GM23338 (cell line): Measurements from ENCODE around the gene PSIP1. TPM values are rescaled to one million over a fixed set of nuclear protein-coding genes. Genes with fewer than 3 reads are reported as not detected.

Source experiments
- ATAC-seq: fragments of 200-7000 bp; cut with Tn5 transposase; 3 replicates; pipeline ENCODE4 v1.9.1; 2020
- DNase-seq: peaks from one replicate; pipeline ENCODE4 v3.0.0-alpha.2; 2015; ENCODE audit warnings: low spot score
- H2AFZ ChIP-seq: fragments of 200-600 bp; sonication (generic); 2 replicates; pipeline ENCODE4 v1.8.0; 2016; ENCODE audit warnings: antibody characterized with exemption, mild to moderate bottlenecking, moderate library complexity
- H3F3A ChIP-seq: fragments of 200-600 bp; sonication (generic); replicated peaks from 2 replicates; pipeline ENCODE4 v1.8.0; 2017; ENCODE audit warnings: antibody characterized with exemption, mixed run types, low read depth
- H3K27ac ChIP-seq: fragments of 200-600 bp; sonication (generic); 2 replicates; pipeline ENCODE4 v1.6.1; 2016; ENCODE audit warnings: low read depth
- H3K27me3 ChIP-seq: fragments of 200-600 bp; sonication (generic); 2 replicates; pipeline ENCODE4 v1.8.0; 2016; ENCODE audit warnings: mild to moderate bottlenecking, mixed run types, moderate library complexity; ENCODE audit not compliant: insufficient read depth
- H3K36me3 ChIP-seq: fragments of 200-600 bp; sonication (generic); 2 replicates; pipeline ENCODE4 v1.8.0; 2016; ENCODE audit warnings: mild to moderate bottlenecking; ENCODE audit not compliant: insufficient read depth
- H3K4me1 ChIP-seq: fragments of 200-600 bp; sonication (generic); 2 replicates; pipeline ENCODE4 v1.8.0; 2016; ENCODE audit warnings: mild to moderate bottlenecking, moderate library complexity; ENCODE audit not compliant: insufficient read depth
- H3K4me2 ChIP-seq: fragments of 200-600 bp; sonication (generic); 2 replicates; pipeline ENCODE4 v1.7.1; 2017; ENCODE audit warnings: mixed run types
- H3K4me3 ChIP-seq: fragments of 200-600 bp; sonication (generic); 2 replicates; pipeline ENCODE4 v1.6.1; 2016; ENCODE audit warnings: mixed run types
- H3K79me2 ChIP-seq: fragments of 200-600 bp; sonication (generic); replicated peaks from 2 replicates; pipeline ENCODE4 v1.8.0; 2017; ENCODE audit warnings: mild to moderate bottlenecking; ENCODE audit not compliant: insufficient read depth
- H3K9me2 ChIP-seq: fragments of 200-600 bp; sonication (generic); 2 replicates; pipeline ENCODE4 v1.8.0; 2017; ENCODE audit not compliant: insufficient read depth
- H4K20me1 ChIP-seq: fragments of 200-600 bp; sonication (generic); replicated peaks from 2 replicates; pipeline ENCODE4 v1.8.0; 2017; ENCODE audit warnings: mild to moderate bottlenecking; ENCODE audit not compliant: insufficient read depth
- H3K27ac Mint-ChIP-seq: 2 replicates; pipeline ENCODE4 v1.8.0; 2020; ENCODE audit warnings: inconsistent platforms, mild to moderate bottlenecking, moderate library complexity, mixed read lengths
- H3K27me3 Mint-ChIP-seq: 3 replicates; pipeline ENCODE4 v1.8.0; 2022; ENCODE audit warnings: low read depth, mild to moderate bottlenecking, moderate library complexity, mixed read lengths, inconsistent platforms; ENCODE audit not compliant: insufficient read depth, poor library complexity
- H3K36me3 Mint-ChIP-seq: 3 replicates; pipeline ENCODE4 v1.8.0; 2021; ENCODE audit warnings: low read depth, mild to moderate bottlenecking, inconsistent platforms, moderate library complexity, mixed read lengths
- H3K4me1 Mint-ChIP-seq: 3 replicates; pipeline ENCODE4 v1.8.0; 2020; ENCODE audit warnings: mild to moderate bottlenecking, inconsistent platforms, mixed read lengths
- H3K4me3 Mint-ChIP-seq: 3 replicates; pipeline ENCODE4 v1.8.0; 2021; ENCODE audit warnings: moderate library complexity, mild to moderate bottlenecking, inconsistent platforms, mixed read lengths
- H3K9me3 Mint-ChIP-seq: 3 replicates; pipeline ENCODE4 v1.8.0; 2020; ENCODE audit warnings: moderate library complexity, mild to moderate bottlenecking, inconsistent platforms, mixed read lengths
- POLR2AphosphoS5 ChIP-seq: IDR thresholded peaks from 2 replicates; pipeline ENCODE4 v1.6.1; 2016; ENCODE audit warnings: antibody characterized with exemption, low read depth
- ZNF114 ChIP-seq: fragments of 250-450 bp; sonication (Bioruptor Pico); IDR thresholded peaks from 2 replicates; pipeline ENCODE4 v1.5.0; 2020; ENCODE audit warnings: mild to moderate bottlenecking, moderate library complexity
- polyA plus RNA-seq: library from polyadenylated mRNA; unstranded; fragments of >200 nt; fragmentation: Nextera tagmentation; extraction: Ambion mirVana; gene quantifications from 2 replicates; pipeline ENCODE4 v1.2.1, GENCODE V29; 2016
- total RNA-seq: library from RNA; depleted of rRNA; stranded (reverse); fragments of >200 nt; shearing (Covaris generic); gene quantifications from 2 replicates; pipeline ENCODE4 v1.2.3, GENCODE V29; 2014
- TF ChIP-seq, protein P1 (sequence below): IDR thresholded peaks from one replicate; pipeline ENCODE4 v1.6.1; 2018; ENCODE audit warnings: antibody characterized with exemption; ENCODE audit not compliant: unreplicated experiment
- TF ChIP-seq, protein P2 (sequence below): fragments of 250-450 bp; sonication (Bioruptor Pico); IDR thresholded peaks from 2 replicates; pipeline ENCODE4 v1.5.0; 2020; ENCODE audit warnings: mild to moderate bottlenecking, moderate library complexity

The PSIP1 gene
- total and polyA plus RNA-seq, 2 experiments from 2014 or later = 332 to 989 TPM

DNA sequence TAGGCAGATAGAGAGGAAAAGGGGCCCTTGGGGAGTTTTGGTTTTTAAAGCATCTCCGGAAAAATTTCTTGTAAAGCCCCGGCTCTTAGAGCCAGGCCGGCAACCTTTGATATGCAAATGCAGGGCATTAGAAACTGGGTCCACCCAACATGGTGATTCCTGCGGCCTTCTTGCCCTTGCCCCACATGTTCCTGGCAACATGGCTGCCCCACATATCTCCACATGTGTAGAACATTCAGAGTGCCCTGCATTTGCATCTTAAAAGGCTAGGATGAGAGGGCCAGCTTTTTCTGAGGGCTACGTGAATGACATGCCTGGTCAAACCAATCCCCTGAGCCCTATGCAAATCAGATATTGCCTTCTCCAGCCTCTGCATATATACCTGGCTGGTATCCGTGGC, 93.1 kb downstream of the PSIP1 start:
- Mint-ChIP-seq H3K4me1 (peaks cover 18% of the 10 kb centered on the region), H3K4me3 (no peak overlapping the region), H3K27ac (peak overlapping the region; percentile 78; the same call in 1 of the 2 replicates), H3K27me3 (peaks cover 3% of the 10 kb centered on the region), H3K36me3 (no peaks in the 10 kb centered on the region), H3K9me3 (no peaks in the 10 kb centered on the region)
- 0 out of 2 replicates have a peak overlapping the region, but pooled peaks have one; percentile 59 for H3K4me2 ChIP-seq
- no peak overlapping the region for H3K27ac ChIP-seq
- 0 out of 2 replicates have a peak, but pooled peaks cover 3% of the 10 kb centered on the region for H3F3A ChIP-seq
- DNase-seq (peak; percentile 46), ATAC-seq (no peak)
- 0 out of 2 replicates have a peak, but pooled peaks cover 10% of the 10 kb centered on the region for H3K4me1 ChIP-seq
- no peaks in the 10 kb centered on the region for H4K20me1 ChIP-seq
- H3K36me3 ChIP-seq = no peaks in the 10 kb centered on the region
- H3K79me2 ChIP-seq = no peaks in the 10 kb centered on the region
- TF ChIP-seq, protein P1, sequence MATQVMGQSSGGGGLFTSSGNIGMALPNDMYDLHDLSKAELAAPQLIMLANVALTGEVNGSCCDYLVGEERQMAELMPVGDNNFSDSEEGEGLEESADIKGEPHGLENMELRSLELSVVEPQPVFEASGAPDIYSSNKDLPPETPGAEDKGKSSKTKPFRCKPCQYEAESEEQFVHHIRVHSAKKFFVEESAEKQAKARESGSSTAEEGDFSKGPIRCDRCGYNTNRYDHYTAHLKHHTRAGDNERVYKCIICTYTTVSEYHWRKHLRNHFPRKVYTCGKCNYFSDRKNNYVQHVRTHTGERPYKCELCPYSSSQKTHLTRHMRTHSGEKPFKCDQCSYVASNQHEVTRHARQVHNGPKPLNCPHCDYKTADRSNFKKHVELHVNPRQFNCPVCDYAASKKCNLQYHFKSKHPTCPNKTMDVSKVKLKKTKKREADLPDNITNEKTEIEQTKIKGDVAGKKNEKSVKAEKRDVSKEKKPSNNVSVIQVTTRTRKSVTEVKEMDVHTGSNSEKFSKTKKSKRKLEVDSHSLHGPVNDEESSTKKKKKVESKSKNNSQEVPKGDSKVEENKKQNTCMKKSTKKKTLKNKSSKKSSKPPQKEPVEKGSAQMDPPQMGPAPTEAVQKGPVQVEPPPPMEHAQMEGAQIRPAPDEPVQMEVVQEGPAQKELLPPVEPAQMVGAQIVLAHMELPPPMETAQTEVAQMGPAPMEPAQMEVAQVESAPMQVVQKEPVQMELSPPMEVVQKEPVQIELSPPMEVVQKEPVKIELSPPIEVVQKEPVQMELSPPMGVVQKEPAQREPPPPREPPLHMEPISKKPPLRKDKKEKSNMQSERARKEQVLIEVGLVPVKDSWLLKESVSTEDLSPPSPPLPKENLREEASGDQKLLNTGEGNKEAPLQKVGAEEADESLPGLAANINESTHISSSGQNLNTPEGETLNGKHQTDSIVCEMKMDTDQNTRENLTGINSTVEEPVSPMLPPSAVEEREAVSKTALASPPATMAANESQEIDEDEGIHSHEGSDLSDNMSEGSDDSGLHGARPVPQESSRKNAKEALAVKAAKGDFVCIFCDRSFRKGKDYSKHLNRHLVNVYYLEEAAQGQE = no peak
- TF ChIP-seq POLR2AphosphoS5 (no peak), ZNF114 (CRISPR knock-in tag) (no peak)
- TF ChIP-seq, protein P2, sequence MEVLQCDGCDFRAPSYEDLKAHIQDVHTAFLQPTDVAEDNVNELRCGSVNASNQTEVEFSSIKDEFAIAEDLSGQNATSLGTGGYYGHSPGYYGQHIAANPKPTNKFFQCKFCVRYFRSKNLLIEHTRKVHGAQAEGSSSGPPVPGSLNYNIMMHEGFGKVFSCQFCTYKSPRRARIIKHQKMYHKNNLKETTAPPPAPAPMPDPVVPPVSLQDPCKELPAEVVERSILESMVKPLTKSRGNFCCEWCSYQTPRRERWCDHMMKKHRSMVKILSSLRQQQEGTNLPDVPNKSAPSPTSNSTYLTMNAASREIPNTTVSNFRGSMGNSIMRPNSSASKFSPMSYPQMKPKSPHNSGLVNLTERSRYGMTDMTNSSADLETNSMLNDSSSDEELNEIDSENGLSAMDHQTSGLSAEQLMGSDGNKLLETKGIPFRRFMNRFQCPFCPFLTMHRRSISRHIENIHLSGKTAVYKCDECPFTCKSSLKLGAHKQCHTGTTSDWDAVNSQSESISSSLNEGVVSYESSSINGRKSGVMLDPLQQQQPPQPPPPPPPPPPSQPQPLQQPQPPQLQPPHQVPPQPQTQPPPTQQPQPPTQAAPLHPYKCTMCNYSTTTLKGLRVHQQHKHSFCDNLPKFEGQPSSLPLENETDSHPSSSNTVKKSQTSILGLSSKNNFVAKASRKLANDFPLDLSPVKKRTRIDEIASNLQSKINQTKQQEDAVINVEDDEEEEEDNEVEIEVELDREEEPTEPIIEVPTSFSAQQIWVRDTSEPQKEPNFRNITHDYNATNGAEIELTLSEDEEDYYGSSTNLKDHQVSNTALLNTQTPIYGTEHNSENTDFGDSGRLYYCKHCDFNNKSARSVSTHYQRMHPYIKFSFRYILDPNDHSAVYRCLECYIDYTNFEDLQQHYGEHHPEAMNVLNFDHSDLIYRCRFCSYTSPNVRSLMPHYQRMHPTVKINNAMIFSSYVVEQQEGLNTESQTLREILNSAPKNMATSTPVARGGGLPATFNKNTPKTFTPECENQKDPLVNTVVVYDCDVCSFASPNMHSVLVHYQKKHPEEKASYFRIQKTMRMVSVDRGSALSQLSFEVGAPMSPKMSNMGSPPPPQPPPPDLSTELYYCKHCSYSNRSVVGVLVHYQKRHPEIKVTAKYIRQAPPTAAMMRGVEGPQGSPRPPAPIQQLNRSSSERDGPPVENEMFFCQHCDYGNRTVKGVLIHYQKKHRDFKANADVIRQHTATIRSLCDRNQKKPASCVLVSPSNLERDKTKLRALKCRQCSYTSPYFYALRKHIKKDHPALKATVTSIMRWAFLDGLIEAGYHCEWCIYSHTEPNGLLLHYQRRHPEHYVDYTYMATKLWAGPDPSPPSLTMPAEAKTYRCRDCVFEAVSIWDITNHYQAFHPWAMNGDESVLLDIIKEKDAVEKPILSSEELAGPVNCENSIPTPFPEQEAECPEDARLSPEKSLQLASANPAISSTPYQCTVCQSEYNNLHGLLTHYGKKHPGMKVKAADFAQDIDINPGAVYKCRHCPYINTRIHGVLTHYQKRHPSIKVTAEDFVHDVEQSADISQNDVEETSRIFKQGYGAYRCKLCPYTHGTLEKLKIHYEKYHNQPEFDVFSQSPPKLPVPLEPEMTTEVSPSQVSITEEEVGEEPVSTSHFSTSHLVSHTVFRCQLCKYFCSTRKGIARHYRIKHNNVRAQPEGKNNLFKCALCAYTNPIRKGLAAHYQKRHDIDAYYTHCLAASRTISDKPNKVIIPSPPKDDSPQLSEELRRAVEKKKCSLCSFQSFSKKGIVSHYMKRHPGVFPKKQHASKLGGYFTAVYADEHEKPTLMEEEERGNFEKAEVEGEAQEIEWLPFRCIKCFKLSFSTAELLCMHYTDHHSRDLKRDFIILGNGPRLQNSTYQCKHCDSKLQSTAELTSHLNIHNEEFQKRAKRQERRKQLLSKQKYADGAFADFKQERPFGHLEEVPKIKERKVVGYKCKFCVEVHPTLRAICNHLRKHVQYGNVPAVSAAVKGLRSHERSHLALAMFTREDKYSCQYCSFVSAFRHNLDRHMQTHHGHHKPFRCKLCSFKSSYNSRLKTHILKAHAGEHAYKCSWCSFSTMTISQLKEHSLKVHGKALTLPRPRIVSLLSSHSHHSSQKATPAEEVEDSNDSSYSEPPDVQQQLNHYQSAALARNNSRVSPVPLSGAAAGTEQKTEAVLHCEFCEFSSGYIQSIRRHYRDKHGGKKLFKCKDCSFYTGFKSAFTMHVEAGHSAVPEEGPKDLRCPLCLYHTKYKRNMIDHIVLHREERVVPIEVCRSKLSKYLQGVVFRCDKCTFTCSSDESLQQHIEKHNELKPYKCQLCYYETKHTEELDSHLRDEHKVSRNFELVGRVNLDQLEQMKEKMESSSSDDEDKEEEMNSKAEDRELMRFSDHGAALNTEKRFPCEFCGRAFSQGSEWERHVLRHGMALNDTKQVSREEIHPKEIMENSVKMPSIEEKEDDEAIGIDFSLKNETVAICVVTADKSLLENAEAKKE (CRISPR knock-in tag) = no peak
- no peaks in the 10 kb centered on the region for H3K27me3 ChIP-seq
- peaks cover 11% of the 10 kb centered on the region; the same call in 1 of the 2 replicates for H3K9me2 ChIP-seq
- no peak overlapping the region for H3K4me3 ChIP-seq
- H2AFZ ChIP-seq = peak overlapping the region; percentile 86; the same call in 1 of the 2 replicates
